GM19351 (cell line): ENCODE results near the gene TTI1.
"Not testable (repeated sequence)": the region's sequence is repeated elsewhere in the genome, so short reads cannot be mapped to it uniquely, and the experiment has no call there.

Experiments
- ATAC-seq: cut with Tn5 transposase; IDR thresholded peaks from one replicate; pipeline ENCODE4 v1.9.1; 2021; ENCODE audit warnings: mild to moderate bottlenecking, moderate library complexity; ENCODE audit not compliant: unreplicated experiment

TTI1 gene

GRCh38 chr20:37970856-37971245 is 62.4 kb downstream of the TTI1 start:
- ATAC-seq, result no peak

- no peak for ATAC-seq
These were observed 63.1 kb downstream of the TTI1 start for GRCh38 chr20:37969949-37970855.

GRCh38 chr20:37968841-37969401 is 64.3 kb downstream of the TTI1 start:
- ATAC-seq, result no peak

GRCh38 chr20:37963483-37963882 is 69.8 kb downstream of the TTI1 start:
- not testable (repeated sequence) for ATAC-seq

DNA sequence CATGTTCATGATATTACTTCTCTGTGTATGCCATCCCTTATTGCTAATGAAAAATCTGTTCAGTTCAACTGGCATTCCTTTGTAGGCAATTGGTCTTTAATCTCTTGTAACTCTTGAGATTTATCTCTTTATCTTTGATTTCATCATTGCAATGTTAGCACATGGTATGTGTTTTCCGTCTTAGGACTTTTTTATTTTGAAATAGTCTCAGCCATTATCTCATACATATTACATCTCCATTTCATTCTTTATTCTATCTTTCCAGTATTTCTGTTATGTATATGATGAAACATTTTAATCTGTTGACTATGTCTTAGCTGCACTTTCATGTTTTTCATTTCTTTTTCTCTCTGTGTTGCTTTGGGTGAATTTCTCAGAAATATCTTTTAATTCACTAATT is 72.2 kb downstream of the TTI1 start:
- no peak for ATAC-seq

GRCh38 chr20:37958856-37959520 is 74.3 kb downstream of the TTI1 start:
- no peak for ATAC-seq

DNA sequence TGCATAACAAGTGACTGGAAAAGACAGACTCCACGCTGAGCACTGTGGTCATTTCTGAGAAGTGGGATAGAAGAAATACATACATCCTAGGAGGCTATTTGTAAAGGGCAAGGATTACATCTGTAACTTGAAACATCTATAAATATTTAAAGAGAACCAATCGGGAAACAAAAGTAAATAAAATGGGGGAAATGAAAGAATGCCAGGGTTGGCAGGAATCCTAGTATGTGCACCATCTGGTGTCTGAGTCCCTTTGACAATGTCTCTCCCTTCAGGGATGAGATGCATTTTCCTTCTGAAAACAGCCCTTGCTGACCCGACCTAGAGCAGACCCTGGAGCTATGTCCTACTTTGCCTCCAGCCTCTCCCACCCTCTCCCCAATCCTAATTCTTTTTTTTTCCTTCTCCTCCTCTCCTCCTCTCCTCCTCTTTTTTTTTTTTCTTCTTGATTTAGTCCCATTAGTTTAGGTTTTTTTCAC is 77.1 kb downstream of the TTI1 start:
- no peak for ATAC-seq

- ATAC-seq, result no peak
These were observed 77.7 kb downstream of the TTI1 start for GRCh38 chr20:37955511-37955910.

- no peak for ATAC-seq
These were observed 78.6 kb downstream of the TTI1 start for GRCh38 chr20:37954626-37955025.

DNA sequence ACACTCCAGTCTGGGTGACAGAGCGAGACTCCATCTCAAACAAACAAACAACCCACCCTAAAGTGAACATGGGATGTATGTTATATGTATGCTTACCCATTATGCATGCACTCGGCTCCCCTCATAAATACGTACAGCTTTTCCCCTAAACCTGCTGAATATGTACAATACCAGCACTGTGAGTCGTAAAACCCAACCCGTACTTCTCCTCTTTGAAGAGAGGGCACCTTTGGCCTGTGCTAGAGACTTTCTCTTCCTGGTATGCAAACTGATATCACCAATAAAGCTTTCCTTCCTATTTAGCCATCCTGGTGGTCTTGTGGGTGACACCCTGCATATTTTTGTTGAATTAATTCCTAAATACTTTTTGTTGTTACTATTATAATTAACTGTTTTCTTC is 79.1 kb downstream of the TTI1 start:
- no peak for ATAC-seq

DNA sequence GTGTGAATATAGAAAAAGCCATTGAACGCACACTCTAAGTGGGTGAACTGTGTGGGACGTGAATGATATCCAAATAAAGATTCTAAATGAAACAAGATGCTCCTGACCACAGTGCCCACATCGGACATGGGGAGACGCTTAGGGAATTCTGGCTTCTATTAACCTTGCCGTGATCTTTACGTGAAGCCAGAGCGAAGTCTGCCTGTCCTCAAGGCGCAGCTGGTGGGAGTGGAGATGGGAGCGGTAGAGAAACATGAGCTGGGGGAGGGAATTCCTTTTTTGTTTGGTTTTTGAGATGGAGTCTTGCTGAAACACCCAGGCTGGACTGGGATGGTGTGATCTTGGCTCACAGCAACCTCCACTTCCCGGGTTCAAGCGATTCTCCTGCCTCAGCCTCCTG is 84.3 kb downstream of the TTI1 start:
- no peak for ATAC-seq

DNA sequence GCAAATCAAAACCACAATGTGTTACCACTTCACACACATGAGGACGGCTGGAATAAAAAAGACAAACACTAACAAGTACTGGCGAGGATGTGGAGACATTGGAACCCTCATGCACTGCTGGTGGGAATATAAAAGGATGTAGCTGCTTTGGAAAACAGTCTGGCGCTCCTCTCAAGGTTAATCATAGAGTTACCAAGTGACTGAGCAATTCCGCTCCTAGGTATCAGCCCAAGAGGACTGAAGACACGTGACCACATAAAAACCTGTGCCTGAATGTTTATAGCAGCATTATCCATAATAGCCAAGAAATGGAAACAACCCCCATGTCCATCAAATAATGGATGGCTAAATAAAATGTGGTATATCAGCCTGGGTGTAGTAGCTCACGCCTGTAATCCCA is 85.3 kb downstream of the TTI1 start:
- ATAC-seq, result no peak

DNA sequence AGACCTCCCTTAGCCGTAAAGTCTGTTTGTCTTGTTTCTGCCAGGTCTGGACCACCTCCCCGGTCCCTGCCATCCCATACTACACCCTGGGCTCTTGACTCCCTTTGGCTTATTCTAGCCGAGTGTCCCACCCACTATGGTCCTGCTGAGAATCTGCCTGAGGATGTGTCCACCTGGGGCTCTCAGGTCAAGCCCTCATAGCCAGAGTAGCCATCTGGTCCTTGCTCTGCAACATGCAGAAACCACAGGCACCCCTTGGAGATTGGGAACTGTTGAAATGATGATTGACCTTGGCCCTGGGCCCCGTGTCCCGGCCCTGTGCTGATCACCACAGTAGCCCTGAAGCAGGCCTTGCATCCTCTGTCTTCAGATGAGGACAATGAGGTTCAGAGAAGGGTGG is 86.3 kb downstream of the TTI1 start:
- no peak for ATAC-seq

DNA sequence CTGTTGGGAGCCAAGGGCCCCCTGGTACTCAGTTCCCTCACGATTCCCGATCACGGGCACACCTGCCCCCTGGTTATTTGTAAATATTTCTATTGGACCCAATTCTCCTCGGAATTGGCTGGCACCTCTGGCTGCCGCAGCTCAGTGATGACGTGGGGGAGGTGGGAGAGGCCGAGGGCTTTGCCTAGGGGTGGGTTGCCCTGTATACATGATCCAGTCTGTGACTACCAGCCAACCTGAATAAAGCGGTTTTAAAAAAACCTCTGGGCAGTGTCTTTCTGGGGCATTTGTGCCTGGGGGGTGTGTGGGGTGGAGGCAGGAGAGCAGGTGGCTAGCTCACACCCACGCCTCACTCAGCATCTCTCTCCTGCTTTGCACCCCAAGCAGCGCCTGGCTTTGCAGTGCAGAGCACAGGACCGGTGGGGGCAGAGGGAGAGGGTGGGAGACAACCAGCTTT is 88.1 kb downstream of the TTI1 start:
- no peak for ATAC-seq

DNA sequence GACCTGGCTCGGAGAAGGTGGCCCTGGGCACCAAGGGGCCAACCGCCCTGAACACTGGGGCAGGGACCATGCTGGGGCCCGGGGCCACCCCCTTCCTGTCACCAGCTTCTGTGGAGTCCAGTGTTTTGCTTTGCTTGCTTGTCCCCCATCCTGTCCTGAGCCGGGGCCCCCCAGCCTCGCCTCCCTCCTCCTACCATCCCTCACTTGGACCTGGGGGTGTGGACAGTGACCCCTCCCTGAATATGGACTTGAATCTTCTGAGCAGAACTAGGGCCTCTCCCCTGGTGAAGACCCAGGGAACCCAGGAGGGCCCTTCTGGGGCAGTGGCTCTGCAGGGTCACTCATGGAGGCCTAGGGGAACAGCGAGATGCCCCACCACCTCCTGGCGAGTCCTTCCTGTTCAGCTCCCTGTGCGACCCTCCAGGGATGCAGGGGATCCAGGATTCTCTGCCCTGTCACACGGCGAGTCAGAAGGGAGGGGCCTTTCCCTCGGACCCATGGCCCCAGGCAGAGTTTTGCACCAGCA is 88.7 kb downstream of the TTI1 start:
- ATAC-seq, result no peak

DNA sequence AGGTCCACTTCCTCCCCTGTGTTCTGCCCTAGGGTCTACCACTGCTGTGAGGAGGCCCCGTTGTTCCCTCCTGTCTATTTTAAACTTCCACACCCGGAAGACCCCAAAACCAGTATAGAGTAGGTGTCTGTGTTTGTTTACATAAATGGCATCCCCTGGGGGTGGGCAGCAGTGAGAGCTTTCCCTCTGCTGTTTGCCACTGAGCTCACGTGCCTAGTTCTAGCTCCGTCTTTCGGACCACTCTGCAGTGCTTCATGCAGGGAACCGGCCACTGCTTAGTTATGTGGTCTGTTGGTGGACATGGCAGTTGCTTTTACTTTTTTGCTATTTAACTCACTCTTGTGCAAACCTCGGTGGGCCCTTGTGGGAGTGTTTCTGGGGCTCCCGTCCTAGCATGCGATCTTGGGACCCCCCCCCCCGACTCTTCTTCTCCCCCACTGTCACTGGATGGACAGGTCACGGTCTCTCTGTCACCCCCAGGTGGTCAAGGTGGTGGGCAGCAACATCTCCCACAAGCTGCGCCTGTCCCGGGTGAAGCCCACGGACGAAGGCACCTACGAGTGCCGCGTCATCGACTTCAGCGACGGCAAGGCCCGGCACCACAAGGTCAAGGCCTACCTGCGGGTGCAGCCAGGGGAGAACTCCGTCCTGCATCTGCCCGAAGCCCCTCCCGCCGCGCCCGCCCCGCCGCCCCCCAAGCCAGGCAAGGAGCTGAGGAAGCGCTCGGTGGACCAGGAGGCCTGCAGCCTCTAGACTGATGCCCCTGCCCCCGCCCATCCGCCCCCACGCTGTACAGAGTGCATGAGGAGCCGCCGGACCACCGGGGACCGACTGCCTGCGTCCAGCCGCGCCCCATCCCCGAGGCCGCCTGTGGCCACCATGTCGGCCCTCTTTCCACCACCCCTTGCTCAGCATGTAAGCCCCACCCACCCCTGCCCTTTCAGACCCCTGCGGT is 89.5 kb downstream of the TTI1 start:
- ATAC-seq, result no peak

GRCh38 chr20:37943033-37943432 is 90.2 kb downstream of the TTI1 start:
- ATAC-seq, result no peak

GRCh38 chr20:37941992-37942391 is 91.3 kb downstream of the TTI1 start:
- ATAC-seq, result no peak

DNA sequence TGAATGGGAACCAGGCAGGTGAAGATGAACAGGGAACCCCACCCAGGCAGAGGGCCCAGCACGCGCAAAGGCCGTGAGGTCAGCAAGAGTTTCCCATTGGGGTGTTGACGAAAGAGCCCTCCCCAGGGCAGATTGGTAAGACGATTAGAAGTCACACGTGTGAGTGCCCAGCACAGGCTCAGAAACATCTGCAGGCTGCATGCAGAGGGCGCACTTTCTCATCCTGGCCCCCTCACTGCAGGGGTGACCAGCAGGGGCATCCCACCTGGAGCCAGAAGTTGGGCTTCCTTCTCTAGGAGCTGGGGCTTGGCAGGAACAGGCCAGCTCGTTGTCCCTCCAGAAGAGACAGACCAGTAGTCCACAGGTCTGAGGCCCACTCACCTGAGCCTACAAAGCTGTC is 91.9 kb downstream of the TTI1 start:
- no peak for ATAC-seq

GRCh38 chr20:37940858-37941257 is 92.4 kb downstream of the TTI1 start:
- ATAC-seq, result no peak
